Mammary epithelial cell (primary cell): Measurements from ENCODE around the gene EFR3B.

Experiments
- CTCF ChIP-seq, 2 donors: IDR thresholded peaks in 1 of 2; conservative IDR thresholded peaks in 1 of 2; 2 replicates each; pipeline ENCODE4 v1.5.1; 2011 to 2012; ENCODE audit warnings: inconsistent platforms in 2 of 2, low read length in 2 of 2, mild to moderate bottlenecking in 2 of 2, control low read depth in 1 of 2, low read depth in 1 of 2; ENCODE audit not compliant: insufficient read depth in 1 of 2; ENCODE audit errors: extremely low read depth in 1 of 2
- EZH2 ChIP-seq: IDR thresholded peaks from 2 replicates; pipeline ENCODE4 v1.6.1; 2012; ENCODE audit warnings: low read length, inconsistent platforms, borderline replicate concordance

GRCh38 chr2:25085761-25086560 is 44.1 kb downstream of the EFR3B start:
- TF ChIP-seq CTCF (conservative IDR thresholded peaks at IDR 0.05 in 1 of 2, IDR thresholded peaks at IDR 0.05 in 1 of 2; ENCODE audit: extremely low read depth in 1 of 2, insufficient read depth in 1 of 2, low read depth in 1 of 2, low read length in 2 of 2) (no peak), EZH2 (no peak)
